ENCODE measurements around the gene DRD4. TPM values are rescaled to one million over a fixed set of nuclear protein-coding genes. Genes with fewer than 3 reads are reported as not detected.

DRD4 gene
- total and polyA plus RNA-seq, 10 of the 15 experiments (the other 5 are each of a cell fraction or from before 2014, with no cell fraction given) = not detected

DNA sequence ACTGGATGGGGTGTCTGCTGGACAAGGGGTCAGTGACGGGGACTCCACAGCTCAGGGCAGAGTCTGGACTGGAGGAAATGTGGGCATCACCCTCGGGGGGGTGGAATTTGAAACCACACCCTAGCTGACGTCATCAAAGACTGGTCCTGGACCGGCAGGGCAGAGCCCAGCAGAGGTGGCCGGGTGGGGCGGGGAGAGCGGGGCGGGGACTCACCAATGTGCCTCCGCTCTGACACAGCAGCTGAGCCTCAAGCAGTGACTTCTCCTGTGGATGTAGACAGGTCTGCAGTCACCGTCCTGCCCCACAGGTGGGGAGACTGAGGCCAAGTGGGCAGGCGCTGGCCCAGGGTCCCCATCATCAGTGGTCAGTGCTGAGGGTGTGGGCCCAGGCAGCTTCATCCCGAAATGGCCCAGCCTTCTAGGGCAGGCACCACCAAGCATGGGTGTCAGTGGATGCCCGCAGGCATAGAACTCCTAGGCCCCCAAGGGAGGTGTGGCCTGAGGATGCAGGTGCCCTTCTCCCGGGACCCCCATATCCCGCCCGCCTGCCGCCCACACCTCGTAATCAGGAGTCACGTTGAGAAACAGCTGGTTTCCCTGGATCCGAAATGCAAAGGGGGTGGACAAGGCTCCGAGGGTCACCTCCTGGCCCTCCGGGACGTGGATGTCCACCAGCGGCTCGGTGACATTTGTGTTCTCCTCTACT lies 12.9 kb upstream of the DRD4 start:
- POLR2A ChIA-PET = no interaction called here
- intact Hi-C loops (cut with micrococcal nuclease; ENCODE audit: unreplicated experiment) = no loop called here

More for the DNA sequence above, 12.9 kb upstream of the DRD4 start:
- ATAC-seq (no peak), DNase-seq (ENCODE audit: low read depth, low spot score) (no peak), FAIRE-seq (no peak)
- ChIA-PET CTCF (no interaction called here), SMC1A (ENCODE audit: uncharacterized antibody, unreplicated experiment) (no interaction called here), RAD21 (ENCODE audit: unreplicated experiment) (no interaction called here)
- H3K79me2 ChIP-seq (ENCODE audit: control insufficient read depth, insufficient read depth, low read length) = no peaks in the 10 kb centered on the region
- BruUV-seq (replicated peaks) = no TSS peak
- no peak overlapping the region for H3K4me3 ChIP-seq
- H3K4me1 ChIP-seq (ENCODE audit: control insufficient read depth, insufficient read depth, low read length) = peaks cover 11% of the 10 kb centered on the region
- H2AFZ ChIP-seq (ENCODE audit: control insufficient read depth, low read depth, low read length) = no peak overlapping the region
- H3K9me3 ChIP-seq (replicated peaks; ENCODE audit: control insufficient read depth, insufficient read depth, low read length) = no peaks in the 10 kb centered on the region
- TF ChIP-seq NFXL1 (IDR thresholded peaks at IDR 0.05; ENCODE audit: borderline replicate concordance) (no peak), HDAC6 (IDR thresholded peaks at IDR 0.05; ENCODE audit: unreplicated experiment) (no peak), ZNF24 (IDR thresholded peaks at IDR 0.05) (no peak), SMC3 (IDR thresholded peaks at IDR 0.05; ENCODE audit: borderline replicate concordance, low read length) (no peak), RCOR1 (conservative IDR thresholded peaks at IDR 0.05; ENCODE audit: low read depth, low read length) (no peak), ZNF274 (IDR thresholded peaks at IDR 0.05; ENCODE audit: insufficient read depth, insufficient read length) (no peak), RFX5 (IDR thresholded peaks at IDR 0.05; ENCODE audit: low read depth, low read length) (no peak), CBX3 (IDR thresholded peaks at IDR 0.05; ENCODE audit: borderline replicate concordance, low read depth) (no peak), FOXK2 (IDR thresholded peaks at IDR 0.05) (no peak), ETV6 (conservative IDR thresholded peaks at IDR 0.05 in 1 of 2, IDR thresholded peaks at IDR 0.05 in 1 of 2; ENCODE audit: borderline replicate concordance in 1 of 2, low read depth in 1 of 2) (no peak), ZNF207 (IDR thresholded peaks at IDR 0.05; ENCODE audit: borderline replicate concordance) (no peak), CBFB (IDR thresholded peaks at IDR 0.05; ENCODE audit: low read depth) (no peak), CREB1 (IDR thresholded peaks at IDR 0.05; ENCODE audit: low read depth) (no peak), GABPA (IDR thresholded peaks at IDR 0.05; ENCODE audit: low read depth) (no peak), POLR2AphosphoS5 (IDR thresholded peaks at IDR 0.05; ENCODE audit: low read length) (no peak)
- TF ChIP-seq, protein P1, sequence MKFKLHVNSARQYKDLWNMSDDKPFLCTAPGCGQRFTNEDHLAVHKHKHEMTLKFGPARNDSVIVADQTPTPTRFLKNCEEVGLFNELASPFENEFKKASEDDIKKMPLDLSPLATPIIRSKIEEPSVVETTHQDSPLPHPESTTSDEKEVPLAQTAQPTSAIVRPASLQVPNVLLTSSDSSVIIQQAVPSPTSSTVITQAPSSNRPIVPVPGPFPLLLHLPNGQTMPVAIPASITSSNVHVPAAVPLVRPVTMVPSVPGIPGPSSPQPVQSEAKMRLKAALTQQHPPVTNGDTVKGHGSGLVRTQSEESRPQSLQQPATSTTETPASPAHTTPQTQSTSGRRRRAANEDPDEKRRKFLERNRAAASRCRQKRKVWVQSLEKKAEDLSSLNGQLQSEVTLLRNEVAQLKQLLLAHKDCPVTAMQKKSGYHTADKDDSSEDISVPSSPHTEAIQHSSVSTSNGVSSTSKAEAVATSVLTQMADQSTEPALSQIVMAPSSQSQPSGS (IDR thresholded peaks at IDR 0.05; ENCODE audit: low read length) = no peak
- TF ChIP-seq, protein P2, sequence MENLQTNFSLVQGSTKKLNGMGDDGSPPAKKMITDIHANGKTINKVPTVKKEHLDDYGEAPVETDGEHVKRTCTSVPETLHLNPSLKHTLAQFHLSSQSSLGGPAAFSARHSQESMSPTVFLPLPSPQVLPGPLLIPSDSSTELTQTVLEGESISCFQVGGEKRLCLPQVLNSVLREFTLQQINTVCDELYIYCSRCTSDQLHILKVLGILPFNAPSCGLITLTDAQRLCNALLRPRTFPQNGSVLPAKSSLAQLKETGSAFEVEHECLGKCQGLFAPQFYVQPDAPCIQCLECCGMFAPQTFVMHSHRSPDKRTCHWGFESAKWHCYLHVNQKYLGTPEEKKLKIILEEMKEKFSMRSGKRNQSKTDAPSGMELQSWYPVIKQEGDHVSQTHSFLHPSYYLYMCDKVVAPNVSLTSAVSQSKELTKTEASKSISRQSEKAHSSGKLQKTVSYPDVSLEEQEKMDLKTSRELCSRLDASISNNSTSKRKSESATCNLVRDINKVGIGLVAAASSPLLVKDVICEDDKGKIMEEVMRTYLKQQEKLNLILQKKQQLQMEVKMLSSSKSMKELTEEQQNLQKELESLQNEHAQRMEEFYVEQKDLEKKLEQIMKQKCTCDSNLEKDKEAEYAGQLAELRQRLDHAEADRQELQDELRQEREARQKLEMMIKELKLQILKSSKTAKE (IDR thresholded peaks at IDR 0.05; ENCODE audit: low read depth, poor library complexity, severe bottlenecking) = no peak
- WGBS (ENCODE audit: insufficient coverage, insufficient replicate concordance, low lambda C conversion rate, missing lambda C conversion rate) = 60% methylated on average over 19 of the region's 25 CpGs
- H3K4me2 ChIP-seq (ENCODE audit: control insufficient read depth, insufficient read depth) = no peak overlapping the region
- in situ Hi-C loops (cut with MboI) = no loop called here
- no peaks in the 10 kb centered on the region for H3K36me3 ChIP-seq (ENCODE audit: control insufficient read depth in 2 of 2, insufficient read depth in 2 of 2, low read length in 1 of 2)
- no peak overlapping the region for H3K9ac ChIP-seq (ENCODE audit: control insufficient read depth, insufficient read depth, low read length)
- H3K27me3 ChIP-seq (replicated peaks in 1 of 2; ENCODE audit: control insufficient read depth in 2 of 2, insufficient read depth in 2 of 2, low read length in 1 of 2) = no peaks in the 10 kb centered on the region
- no peaks in the 10 kb centered on the region for H4K20me1 ChIP-seq (ENCODE audit: control insufficient read depth, insufficient read depth)
- no peak overlapping the region for H3K27ac ChIP-seq (ENCODE audit: control insufficient read depth, insufficient read depth)
